K562 (cell line): ENCODE results near the gene FAM78A.

ENCODE experiments used
- ERF ChIP-seq: fragments of 450-650 bp; formaldehyde crosslinking; IDR thresholded peaks from 2 replicates; pipeline ENCODE4 v1.4.0; 2020; ENCODE audit warnings: mild to moderate bottlenecking, mixed read lengths
- MYC ChIP-seq, 2 experiments: fragments of 250-450 bp in 1 of 2; sonication (Bioruptor Pico) in 1 of 2; IDR thresholded peaks; 2 replicates each; pipeline versions ENCODE4 v1.5.1 to v1.6.1; 2012 to 2021; ENCODE audit warnings: low read depth in 2 of 2, borderline replicate concordance in 1 of 2, improper control_type of control experiment in 1 of 2, low read length in 1 of 2, mild to moderate bottlenecking in 1 of 2, moderate library complexity in 1 of 2
- NFE2 ChIP-seq: IDR thresholded peaks from 2 replicates; pipeline ENCODE4 v1.6.1; 2014; ENCODE audit warnings: antibody characterized with exemption, low read depth
- POLR2A ChIP-seq: fragments of 450-650 bp; conservative IDR thresholded peaks from 2 replicates; pipeline ENCODE4 v1.6.1; 2016
- SP1 ChIP-seq: sonication (generic); formaldehyde crosslinking; IDR thresholded peaks from 2 replicates; pipeline ENCODE4 v1.8.1; 2022; ENCODE audit warnings: mild to moderate bottlenecking, missing genetic modification reagents
- SREBF2 ChIP-seq: sonication (generic); formaldehyde crosslinking; IDR thresholded peaks from 2 replicates; pipeline ENCODE4 v1.4.0; 2020; ENCODE audit warnings: mild to moderate bottlenecking, missing genetic modification reagents
- ZBTB1 ChIP-seq: sonication (generic); formaldehyde crosslinking; IDR thresholded peaks from 2 replicates; pipeline ENCODE4 v1.8.1; 2023; ENCODE audit warnings: missing genetic modification reagents, low read depth, mild to moderate bottlenecking, borderline replicate concordance
- TF ChIP-seq, protein P1 (sequence below): fragments of 450-650 bp; IDR thresholded peaks from 2 replicates; pipeline ENCODE4 v1.6.1; 2017; ENCODE audit warnings: antibody characterized with exemption
- TF ChIP-seq, protein P2 (sequence below), 3 experiments: IDR thresholded peaks in 2 of 3; conservative IDR thresholded peaks in 1 of 3; 2 replicates each; pipeline ENCODE4 v1.5.1; 2011 to 2012; ENCODE audit warnings: low read length in 3 of 3, mild to moderate bottlenecking in 3 of 3, control low read depth in 2 of 3, improper control_type of control experiment in 1 of 3, inconsistent platforms in 1 of 3, low read depth in 1 of 3, mixed read lengths in 1 of 3, moderate library complexity in 1 of 3; ENCODE audit not compliant: insufficient read depth in 2 of 3
- TF ChIP-seq, protein P3 (sequence below): fragments of 250-450 bp; sonication (Bioruptor Pico); IDR thresholded peaks from 2 replicates; pipeline ENCODE4 v1.4.0; 2020; ENCODE audit warnings: mild to moderate bottlenecking, moderate library complexity

DNA sequence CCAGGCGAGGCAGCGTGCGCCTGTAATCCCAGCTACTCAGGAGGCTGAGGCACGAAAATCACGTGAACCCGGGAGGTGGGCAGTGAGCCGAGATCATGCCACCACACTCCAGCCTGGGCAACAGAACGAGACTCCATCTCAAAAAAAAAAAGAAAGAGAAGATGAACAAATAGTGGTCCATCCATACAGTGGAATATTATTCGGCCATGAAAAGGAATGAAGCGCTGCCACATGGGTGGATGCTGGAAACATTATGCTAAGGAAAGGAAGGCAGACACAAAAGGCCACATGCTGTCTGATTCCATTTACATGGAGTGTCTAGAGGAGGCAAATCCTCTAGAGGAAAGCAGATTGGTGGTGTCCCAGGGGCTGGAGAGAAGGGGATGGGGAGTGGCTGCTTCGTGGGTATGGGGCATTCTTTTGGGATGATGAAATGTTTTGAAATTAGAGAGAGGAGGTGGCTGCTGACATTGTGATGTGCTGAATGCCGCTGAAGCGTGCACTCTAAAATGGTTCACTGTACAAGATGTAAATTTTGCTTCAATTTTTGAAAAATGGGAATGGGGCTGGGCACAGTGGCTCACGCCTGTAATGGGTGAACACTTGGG is 30.2 kb upstream of the FAM78A start:
- TF ChIP-seq NFE2, result no peak
- no peak for TF ChIP-seq SREBF2 (CRISPR knock-in tag)
- TF ChIP-seq ZBTB1 (CRISPR knock-in tag), result no peak
- TF ChIP-seq, protein P1, sequence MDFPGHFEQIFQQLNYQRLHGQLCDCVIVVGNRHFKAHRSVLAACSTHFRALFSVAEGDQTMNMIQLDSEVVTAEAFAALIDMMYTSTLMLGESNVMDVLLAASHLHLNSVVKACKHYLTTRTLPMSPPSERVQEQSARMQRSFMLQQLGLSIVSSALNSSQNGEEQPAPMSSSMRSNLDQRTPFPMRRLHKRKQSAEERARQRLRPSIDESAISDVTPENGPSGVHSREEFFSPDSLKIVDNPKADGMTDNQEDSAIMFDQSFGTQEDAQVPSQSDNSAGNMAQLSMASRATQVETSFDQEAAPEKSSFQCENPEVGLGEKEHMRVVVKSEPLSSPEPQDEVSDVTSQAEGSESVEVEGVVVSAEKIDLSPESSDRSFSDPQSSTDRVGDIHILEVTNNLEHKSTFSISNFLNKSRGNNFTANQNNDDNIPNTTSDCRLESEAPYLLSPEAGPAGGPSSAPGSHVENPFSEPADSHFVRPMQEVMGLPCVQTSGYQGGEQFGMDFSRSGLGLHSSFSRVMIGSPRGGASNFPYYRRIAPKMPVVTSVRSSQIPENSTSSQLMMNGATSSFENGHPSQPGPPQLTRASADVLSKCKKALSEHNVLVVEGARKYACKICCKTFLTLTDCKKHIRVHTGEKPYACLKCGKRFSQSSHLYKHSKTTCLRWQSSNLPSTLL, result no peak
- no peak for TF ChIP-seq MYC (IDR thresholded peaks at IDR 0.05; ENCODE audit: low read depth, low read length)
- TF ChIP-seq MYC (CRISPR knock-in tag; IDR thresholded peaks at IDR 0.05; ENCODE audit: borderline replicate concordance, low read depth), result no peak
- TF ChIP-seq, protein P2, sequence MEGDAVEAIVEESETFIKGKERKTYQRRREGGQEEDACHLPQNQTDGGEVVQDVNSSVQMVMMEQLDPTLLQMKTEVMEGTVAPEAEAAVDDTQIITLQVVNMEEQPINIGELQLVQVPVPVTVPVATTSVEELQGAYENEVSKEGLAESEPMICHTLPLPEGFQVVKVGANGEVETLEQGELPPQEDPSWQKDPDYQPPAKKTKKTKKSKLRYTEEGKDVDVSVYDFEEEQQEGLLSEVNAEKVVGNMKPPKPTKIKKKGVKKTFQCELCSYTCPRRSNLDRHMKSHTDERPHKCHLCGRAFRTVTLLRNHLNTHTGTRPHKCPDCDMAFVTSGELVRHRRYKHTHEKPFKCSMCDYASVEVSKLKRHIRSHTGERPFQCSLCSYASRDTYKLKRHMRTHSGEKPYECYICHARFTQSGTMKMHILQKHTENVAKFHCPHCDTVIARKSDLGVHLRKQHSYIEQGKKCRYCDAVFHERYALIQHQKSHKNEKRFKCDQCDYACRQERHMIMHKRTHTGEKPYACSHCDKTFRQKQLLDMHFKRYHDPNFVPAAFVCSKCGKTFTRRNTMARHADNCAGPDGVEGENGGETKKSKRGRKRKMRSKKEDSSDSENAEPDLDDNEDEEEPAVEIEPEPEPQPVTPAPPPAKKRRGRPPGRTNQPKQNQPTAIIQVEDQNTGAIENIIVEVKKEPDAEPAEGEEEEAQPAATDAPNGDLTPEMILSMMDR (IDR thresholded peaks at IDR 0.05 in 2 of 3, conservative IDR thresholded peaks at IDR 0.05 in 1 of 3; ENCODE audit: insufficient read depth in 2 of 3, low read depth in 1 of 3, low read length in 3 of 3), result no peak
- no peak for TF ChIP-seq POLR2A
- TF ChIP-seq SP1 (CRISPR knock-in tag), result no peak
- TF ChIP-seq ERF (CRISPR knock-in tag), result no peak
- TF ChIP-seq, protein P3, sequence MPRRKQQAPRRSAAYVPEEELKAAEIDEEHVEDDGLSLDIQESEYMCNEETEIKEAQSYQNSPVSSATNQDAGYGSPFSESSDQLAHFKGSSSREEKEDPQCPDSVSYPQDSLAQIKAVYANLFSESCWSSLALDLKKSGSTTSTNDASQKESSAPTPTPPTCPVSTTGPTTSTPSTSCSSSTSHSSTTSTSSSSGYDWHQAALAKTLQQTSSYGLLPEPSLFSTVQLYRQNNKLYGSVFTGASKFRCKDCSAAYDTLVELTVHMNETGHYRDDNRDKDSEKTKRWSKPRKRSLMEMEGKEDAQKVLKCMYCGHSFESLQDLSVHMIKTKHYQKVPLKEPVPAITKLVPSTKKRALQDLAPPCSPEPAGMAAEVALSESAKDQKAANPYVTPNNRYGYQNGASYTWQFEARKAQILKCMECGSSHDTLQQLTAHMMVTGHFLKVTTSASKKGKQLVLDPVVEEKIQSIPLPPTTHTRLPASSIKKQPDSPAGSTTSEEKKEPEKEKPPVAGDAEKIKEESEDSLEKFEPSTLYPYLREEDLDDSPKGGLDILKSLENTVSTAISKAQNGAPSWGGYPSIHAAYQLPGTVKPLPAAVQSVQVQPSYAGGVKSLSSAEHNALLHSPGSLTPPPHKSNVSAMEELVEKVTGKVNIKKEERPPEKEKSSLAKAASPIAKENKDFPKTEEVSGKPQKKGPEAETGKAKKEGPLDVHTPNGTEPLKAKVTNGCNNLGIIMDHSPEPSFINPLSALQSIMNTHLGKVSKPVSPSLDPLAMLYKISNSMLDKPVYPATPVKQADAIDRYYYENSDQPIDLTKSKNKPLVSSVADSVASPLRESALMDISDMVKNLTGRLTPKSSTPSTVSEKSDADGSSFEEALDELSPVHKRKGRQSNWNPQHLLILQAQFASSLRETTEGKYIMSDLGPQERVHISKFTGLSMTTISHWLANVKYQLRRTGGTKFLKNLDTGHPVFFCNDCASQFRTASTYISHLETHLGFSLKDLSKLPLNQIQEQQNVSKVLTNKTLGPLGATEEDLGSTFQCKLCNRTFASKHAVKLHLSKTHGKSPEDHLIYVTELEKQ (CRISPR knock-in tag), result no peak
